ENCODE results near the gene URI1. TPM values are rescaled to one million over a fixed set of nuclear protein-coding genes. Genes with fewer than 3 reads are reported as not detected.

The URI1 gene
- total RNA-seq, 1 experiment from 2014 or later, result 71.0 TPM

DNA sequence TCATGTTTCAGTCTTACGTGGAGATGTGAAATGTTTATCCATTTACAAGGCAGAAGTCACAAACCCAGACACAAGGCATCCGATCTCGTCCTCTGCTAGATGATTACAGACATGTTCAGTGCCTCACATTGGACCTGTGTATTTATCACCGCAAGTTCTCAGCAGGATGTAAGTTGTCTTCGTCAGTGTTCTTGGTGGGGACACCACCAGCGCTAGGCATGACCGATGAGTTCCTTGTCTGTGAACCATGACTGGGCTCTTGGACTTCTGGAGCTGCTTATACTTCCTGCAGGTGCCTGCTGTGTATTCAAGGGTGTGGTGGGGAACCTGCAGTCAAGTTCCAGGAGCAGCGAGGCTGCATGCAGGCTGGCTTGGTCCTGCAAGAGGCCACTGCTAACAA is 105.4 kb downstream of the URI1 start:
- no peaks in the 10 kb centered on the region for H3K4me1 ChIP-seq (ENCODE audit: control insufficient read depth, insufficient read depth, low read length)
- intact Hi-C loops (cut with micrococcal nuclease; ENCODE audit: unreplicated experiment), result no loop called here
- ChIA-PET POLR2A (no interaction called here), CTCF (no interaction called here)
- ATAC-seq (no peak), DNase-seq (ENCODE audit: low read depth, low spot score) (no peak)
- no peaks in the 10 kb centered on the region for H3K9me3 ChIP-seq (ENCODE audit: control insufficient read depth, insufficient read depth, low read depth, low read length)
- BruUV-seq (replicated peaks), result no TSS peak
- no peak for TF ChIP-seq SIN3A (IDR thresholded peaks at IDR 0.05; ENCODE audit: borderline replicate concordance, insufficient read depth, low read depth, low read length)
- TF ChIP-seq TCF7L2 (IDR thresholded peaks at IDR 0.05; ENCODE audit: low read depth, low read length), result no peak
- TF ChIP-seq, protein P1, sequence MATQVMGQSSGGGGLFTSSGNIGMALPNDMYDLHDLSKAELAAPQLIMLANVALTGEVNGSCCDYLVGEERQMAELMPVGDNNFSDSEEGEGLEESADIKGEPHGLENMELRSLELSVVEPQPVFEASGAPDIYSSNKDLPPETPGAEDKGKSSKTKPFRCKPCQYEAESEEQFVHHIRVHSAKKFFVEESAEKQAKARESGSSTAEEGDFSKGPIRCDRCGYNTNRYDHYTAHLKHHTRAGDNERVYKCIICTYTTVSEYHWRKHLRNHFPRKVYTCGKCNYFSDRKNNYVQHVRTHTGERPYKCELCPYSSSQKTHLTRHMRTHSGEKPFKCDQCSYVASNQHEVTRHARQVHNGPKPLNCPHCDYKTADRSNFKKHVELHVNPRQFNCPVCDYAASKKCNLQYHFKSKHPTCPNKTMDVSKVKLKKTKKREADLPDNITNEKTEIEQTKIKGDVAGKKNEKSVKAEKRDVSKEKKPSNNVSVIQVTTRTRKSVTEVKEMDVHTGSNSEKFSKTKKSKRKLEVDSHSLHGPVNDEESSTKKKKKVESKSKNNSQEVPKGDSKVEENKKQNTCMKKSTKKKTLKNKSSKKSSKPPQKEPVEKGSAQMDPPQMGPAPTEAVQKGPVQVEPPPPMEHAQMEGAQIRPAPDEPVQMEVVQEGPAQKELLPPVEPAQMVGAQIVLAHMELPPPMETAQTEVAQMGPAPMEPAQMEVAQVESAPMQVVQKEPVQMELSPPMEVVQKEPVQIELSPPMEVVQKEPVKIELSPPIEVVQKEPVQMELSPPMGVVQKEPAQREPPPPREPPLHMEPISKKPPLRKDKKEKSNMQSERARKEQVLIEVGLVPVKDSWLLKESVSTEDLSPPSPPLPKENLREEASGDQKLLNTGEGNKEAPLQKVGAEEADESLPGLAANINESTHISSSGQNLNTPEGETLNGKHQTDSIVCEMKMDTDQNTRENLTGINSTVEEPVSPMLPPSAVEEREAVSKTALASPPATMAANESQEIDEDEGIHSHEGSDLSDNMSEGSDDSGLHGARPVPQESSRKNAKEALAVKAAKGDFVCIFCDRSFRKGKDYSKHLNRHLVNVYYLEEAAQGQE (IDR thresholded peaks at IDR 0.05; ENCODE audit: insufficient read depth in 1 of 2, low read depth in 2 of 2, low read length in 1 of 2), result no peak
- TF ChIP-seq POLR2AphosphoS5 (IDR thresholded peaks at IDR 0.05; ENCODE audit: low read depth, low read length), result no peak
- TF ChIP-seq, protein P2, sequence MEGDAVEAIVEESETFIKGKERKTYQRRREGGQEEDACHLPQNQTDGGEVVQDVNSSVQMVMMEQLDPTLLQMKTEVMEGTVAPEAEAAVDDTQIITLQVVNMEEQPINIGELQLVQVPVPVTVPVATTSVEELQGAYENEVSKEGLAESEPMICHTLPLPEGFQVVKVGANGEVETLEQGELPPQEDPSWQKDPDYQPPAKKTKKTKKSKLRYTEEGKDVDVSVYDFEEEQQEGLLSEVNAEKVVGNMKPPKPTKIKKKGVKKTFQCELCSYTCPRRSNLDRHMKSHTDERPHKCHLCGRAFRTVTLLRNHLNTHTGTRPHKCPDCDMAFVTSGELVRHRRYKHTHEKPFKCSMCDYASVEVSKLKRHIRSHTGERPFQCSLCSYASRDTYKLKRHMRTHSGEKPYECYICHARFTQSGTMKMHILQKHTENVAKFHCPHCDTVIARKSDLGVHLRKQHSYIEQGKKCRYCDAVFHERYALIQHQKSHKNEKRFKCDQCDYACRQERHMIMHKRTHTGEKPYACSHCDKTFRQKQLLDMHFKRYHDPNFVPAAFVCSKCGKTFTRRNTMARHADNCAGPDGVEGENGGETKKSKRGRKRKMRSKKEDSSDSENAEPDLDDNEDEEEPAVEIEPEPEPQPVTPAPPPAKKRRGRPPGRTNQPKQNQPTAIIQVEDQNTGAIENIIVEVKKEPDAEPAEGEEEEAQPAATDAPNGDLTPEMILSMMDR (IDR thresholded peaks at IDR 0.05), result no peak
- H3K36me3 ChIP-seq (ENCODE audit: control insufficient read depth, insufficient read depth, low read length), result no peaks in the 10 kb centered on the region
- in situ Hi-C loops (cut with HindIII; ENCODE audit: low pct_unique_long_range_greater_than_20kb, low sequenced_read_pairs), result no loop called here
- H3K27ac ChIP-seq (ENCODE audit: low read length), result no peak overlapping the region
- H3K4me3 ChIP-seq (ENCODE audit: low read depth in 2 of 2, low read length in 2 of 2), result no peak overlapping the region
- no peaks in the 10 kb centered on the region for H3K27me3 ChIP-seq (ENCODE audit: control insufficient read depth, insufficient read depth, low read length)

DNA sequence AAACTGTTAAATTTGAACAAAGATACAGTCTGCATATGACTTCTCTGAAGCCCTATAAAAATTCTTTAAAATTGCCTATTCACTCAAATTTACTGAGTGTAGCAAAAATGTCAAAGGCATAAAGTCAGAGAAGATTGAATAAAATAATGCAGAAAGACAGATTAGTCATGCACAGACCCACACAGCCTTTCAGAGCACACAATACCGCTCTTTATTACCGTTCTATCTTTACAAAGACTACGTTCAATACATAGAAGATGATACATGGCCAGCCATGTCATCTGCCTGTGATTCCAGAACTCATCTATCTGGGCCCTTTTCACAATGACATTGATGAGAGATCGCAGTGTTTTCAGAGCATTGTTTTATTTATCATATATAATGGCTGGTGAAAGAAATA is 107.2 kb downstream of the URI1 start:
- Histone ChIP-seq H3K4me1 (ENCODE audit: control insufficient read depth, insufficient read depth, low read length) (no peaks in the 10 kb centered on the region), H3K27me3 (ENCODE audit: control insufficient read depth, insufficient read depth, low read length) (no peaks in the 10 kb centered on the region), H3K4me3 (ENCODE audit: low read depth in 2 of 2, low read length in 2 of 2) (no peak overlapping the region), H3K9me3 (ENCODE audit: control insufficient read depth, insufficient read depth, low read depth, low read length) (no peaks in the 10 kb centered on the region), H3K27ac (ENCODE audit: low read length) (no peak overlapping the region), H3K36me3 (ENCODE audit: control insufficient read depth, insufficient read depth, low read length) (no peaks in the 10 kb centered on the region)
- CTCF ChIA-PET, result no interaction called here
- ATAC-seq (no peak), DNase-seq (ENCODE audit: low read depth, low spot score) (no peak)
- intact Hi-C loops (cut with micrococcal nuclease; ENCODE audit: unreplicated experiment), result no loop called here
- POLR2A ChIA-PET, result no interaction called here
- TF ChIP-seq, protein P2 (IDR thresholded peaks at IDR 0.05), result no peak
- 0 out of 2 replicates have a peak, but pooled peaks have one; percentile 8 for TF ChIP-seq POLR2AphosphoS5 (IDR thresholded peaks at IDR 0.05; ENCODE audit: low read depth, low read length)
- TF ChIP-seq, protein P1 (IDR thresholded peaks at IDR 0.05; ENCODE audit: insufficient read depth in 1 of 2, low read depth in 2 of 2, low read length in 1 of 2), result no peak
- in situ Hi-C loops (cut with HindIII; ENCODE audit: low pct_unique_long_range_greater_than_20kb, low sequenced_read_pairs), result no loop called here
- BruUV-seq (replicated peaks), result TSS peak; percentile 16
